HepG2 (cell line): Measurements from ENCODE around the gene PYCR2. TPM values are rescaled to one million over a fixed set of nuclear protein-coding genes. Genes with fewer than 3 reads are reported as not detected.

Experiments
- GATAD2A ChIP-seq: IDR thresholded peaks from 2 replicates; pipeline ENCODE4 v1.6.1; 2016
- HDAC6 ChIP-seq: fragments of 200-600 bp; sonication (generic); IDR thresholded peaks from 2 replicates; pipeline ENCODE4 v1.7.0; 2017; ENCODE audit warnings: mild to moderate bottlenecking, antibody characterized with exemption, low read length, low read depth
- JUND ChIP-seq: sonication (generic); formaldehyde crosslinking; IDR thresholded peaks from 2 replicates; pipeline ENCODE4 v1.8.0; 2022; ENCODE audit warnings: mild to moderate bottlenecking, missing genetic modification reagents
- KDM5A ChIP-seq: fragments of 200-600 bp; sonication (generic); IDR thresholded peaks from 2 replicates; pipeline ENCODE4 v1.7.0; 2018; ENCODE audit warnings: antibody characterized with exemption, mild to moderate bottlenecking, low read length, borderline replicate concordance
- PBX3 ChIP-seq: sonication (generic); formaldehyde crosslinking; IDR thresholded peaks from 2 replicates; pipeline ENCODE4 v1.8.1; 2023; ENCODE audit warnings: missing genetic modification reagents, inconsistent platforms, borderline replicate concordance
- PITX1 ChIP-seq: sonication (generic); formaldehyde crosslinking; IDR thresholded peaks from 2 replicates; pipeline ENCODE4 v1.5.1; 2020; ENCODE audit warnings: mild to moderate bottlenecking, missing genetic modification reagents
- SAP130 ChIP-seq: IDR thresholded peaks from 2 replicates; pipeline ENCODE4 v1.6.1; 2016; ENCODE audit warnings: low read depth
- ZC3H13 ChIP-seq: sonication (generic); formaldehyde crosslinking; IDR thresholded peaks from 2 replicates; pipeline ENCODE4 v1.8.1; 2023; ENCODE audit warnings: mild to moderate bottlenecking, missing genetic modification reagents, moderate library complexity
- ZNF441 ChIP-seq: sonication (generic); formaldehyde crosslinking; IDR thresholded peaks from 2 replicates; pipeline ENCODE4 v1.7.0; 2021; ENCODE audit warnings: missing genetic modification reagents, borderline replicate concordance
- ZSCAN25 ChIP-seq: sonication (generic); formaldehyde crosslinking; IDR thresholded peaks from 2 replicates; pipeline ENCODE4 v1.8.0; 2022; ENCODE audit warnings: mild to moderate bottlenecking, missing genetic modification reagents
- polyA plus RNA-seq, 8 experiments: library from polyadenylated mRNA; depleted of rRNA in 3 of 8; stranded (reverse) in 7 of 8; unstranded in 1 of 8; fragments of >200 nt; fragmentation: Illumina TruSeq in 4 of 8; extraction: Trizol in 4 of 8; gene quantifications; 2 replicates each; pipeline versions ENCODE4 v1.2.1 to v1.2.3, GENCODE V29; 2011 to 2016; ENCODE audit warnings: low read depth in 4 of 8, missing spikeins in 1 of 8, mixed read lengths in 1 of 8; ENCODE audit not compliant: insufficient read depth in 1 of 8
- total RNA-seq, 5 experiments: library from RNA; depleted of rRNA; stranded (reverse); fragments of >200 nt; fragmentation: Illumina TruSeq; extraction: Trizol; gene quantifications; 2 replicates each; pipeline ENCODE4 v1.2.3, GENCODE V29; 2016; ENCODE audit warnings: low read depth in 1 of 5
- TF ChIP-seq, protein P1 (sequence below): sonication (generic); formaldehyde crosslinking; IDR thresholded peaks from one replicate; pipeline ENCODE4 v1.5.1; 2020; ENCODE audit warnings: mild to moderate bottlenecking, missing genetic modification reagents; ENCODE audit errors: not compliant biosample characterization
- TF ChIP-seq, protein P2 (sequence below): sonication (generic); formaldehyde crosslinking; IDR thresholded peaks from 2 replicates; pipeline ENCODE4 v1.8.0; 2022; ENCODE audit warnings: missing genetic modification reagents, mild to moderate bottlenecking, borderline replicate concordance
- TF ChIP-seq, protein P3 (sequence below): sonication (generic); formaldehyde crosslinking; IDR thresholded peaks from 2 replicates; pipeline ENCODE4 v1.4.0; 2020; ENCODE audit warnings: missing genetic modification reagents
- TF ChIP-seq, protein P4 (sequence below): sonication (generic); formaldehyde crosslinking; IDR thresholded peaks from 2 replicates; pipeline ENCODE4 v1.4.0; 2020; ENCODE audit warnings: mild to moderate bottlenecking, missing genetic modification reagents

Gene PYCR2
- total and polyA plus RNA-seq, 2 of the 13 experiments (the other 11 are each of a cell fraction or from before 2014, with no cell fraction given), result 47.2 to 47.8 TPM

- TF ChIP-seq, protein P1, sequence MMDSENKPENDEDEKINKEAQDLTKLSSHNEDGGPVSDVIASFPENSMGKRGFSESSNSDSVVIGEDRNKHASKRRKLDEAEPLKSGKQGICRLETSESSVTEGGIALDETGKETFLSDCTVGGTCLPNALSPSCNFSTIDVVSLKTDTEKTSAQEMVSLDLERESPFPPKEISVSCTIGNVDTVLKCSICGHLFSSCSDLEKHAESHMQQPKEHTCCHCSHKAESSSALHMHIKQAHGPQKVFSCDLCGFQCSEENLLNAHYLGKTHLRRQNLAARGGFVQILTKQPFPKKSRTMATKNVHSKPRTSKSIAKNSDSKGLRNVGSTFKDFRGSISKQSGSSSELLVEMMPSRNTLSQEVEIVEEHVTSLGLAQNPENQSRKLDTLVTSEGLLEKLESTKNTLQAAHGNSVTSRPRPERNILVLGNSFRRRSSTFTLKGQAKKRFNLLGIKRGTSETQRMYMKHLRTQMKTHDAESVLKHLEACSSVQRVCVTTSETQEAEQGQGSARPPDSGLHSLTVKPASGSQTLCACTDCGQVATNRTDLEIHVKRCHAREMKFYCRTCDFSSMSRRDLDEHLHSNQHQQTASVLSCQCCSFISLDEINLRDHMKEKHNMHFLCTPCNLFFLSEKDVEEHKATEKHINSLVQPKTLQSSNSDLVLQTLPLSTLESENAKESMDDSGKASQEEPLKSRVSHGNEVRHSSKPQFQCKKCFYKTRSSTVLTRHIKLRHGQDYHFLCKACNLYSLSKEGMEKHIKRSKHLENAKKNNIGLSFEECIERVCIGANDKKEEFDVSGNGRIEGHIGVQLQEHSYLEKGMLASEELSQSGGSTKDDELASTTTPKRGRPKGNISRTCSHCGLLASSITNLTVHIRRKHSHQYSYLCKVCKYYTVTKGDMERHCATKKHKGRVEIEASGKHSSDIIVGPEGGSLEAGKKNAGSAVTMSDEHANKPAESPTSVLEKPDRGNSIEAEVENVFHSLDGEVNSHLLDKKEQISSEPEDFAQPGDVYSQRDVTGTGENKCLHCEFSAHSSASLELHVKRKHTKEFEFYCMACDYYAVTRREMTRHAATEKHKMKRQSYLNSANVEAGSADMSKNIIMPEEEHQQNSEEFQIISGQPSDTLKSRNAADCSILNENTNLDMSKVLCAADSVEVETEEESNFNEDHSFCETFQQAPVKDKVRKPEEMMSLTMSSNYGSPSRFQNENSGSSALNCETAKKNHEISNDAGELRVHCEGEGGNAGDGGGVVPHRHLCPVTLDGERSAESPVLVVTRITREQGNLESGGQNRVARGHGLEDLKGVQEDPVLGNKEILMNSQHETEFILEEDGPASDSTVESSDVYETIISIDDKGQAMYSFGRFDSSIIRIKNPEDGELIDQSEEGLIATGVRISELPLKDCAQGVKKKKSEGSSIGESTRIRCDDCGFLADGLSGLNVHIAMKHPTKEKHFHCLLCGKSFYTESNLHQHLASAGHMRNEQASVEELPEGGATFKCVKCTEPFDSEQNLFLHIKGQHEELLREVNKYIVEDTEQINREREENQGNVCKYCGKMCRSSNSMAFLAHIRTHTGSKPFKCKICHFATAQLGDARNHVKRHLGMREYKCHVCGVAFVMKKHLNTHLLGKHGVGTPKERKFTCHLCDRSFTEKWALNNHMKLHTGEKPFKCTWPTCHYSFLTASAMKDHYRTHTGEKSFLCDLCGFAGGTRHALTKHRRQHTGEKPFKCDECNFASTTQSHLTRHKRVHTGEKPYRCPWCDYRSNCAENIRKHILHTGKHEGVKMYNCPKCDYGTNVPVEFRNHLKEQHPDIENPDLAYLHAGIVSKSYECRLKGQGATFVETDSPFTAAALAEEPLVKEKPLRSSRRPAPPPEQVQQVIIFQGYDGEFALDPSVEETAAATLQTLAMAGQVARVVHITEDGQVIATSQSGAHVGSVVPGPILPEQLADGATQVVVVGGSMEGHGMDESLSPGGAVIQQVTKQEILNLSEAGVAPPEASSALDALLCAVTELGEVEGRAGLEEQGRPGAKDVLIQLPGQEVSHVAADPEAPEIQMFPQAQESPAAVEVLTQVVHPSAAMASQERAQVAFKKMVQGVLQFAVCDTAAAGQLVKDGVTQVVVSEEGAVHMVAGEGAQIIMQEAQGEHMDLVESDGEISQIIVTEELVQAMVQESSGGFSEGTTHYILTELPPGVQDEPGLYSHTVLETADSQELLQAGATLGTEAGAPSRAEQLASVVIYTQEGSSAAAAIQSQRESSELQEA, result no peak
- 0 out of 2 replicates have a peak, but pooled peaks have one; percentile 23 for TF ChIP-seq SAP130 (CRISPR knock-in tag)
- no peak for TF ChIP-seq JUND (CRISPR knock-in tag)
- TF ChIP-seq GATAD2A (CRISPR knock-in tag), result no peak
- TF ChIP-seq, protein P2, sequence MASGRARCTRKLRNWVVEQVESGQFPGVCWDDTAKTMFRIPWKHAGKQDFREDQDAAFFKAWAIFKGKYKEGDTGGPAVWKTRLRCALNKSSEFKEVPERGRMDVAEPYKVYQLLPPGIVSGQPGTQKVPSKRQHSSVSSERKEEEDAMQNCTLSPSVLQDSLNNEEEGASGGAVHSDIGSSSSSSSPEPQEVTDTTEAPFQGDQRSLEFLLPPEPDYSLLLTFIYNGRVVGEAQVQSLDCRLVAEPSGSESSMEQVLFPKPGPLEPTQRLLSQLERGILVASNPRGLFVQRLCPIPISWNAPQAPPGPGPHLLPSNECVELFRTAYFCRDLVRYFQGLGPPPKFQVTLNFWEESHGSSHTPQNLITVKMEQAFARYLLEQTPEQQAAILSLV, result no peak
- TF ChIP-seq ZSCAN25 (CRISPR knock-in tag), result no peak
- TF ChIP-seq, protein P3, sequence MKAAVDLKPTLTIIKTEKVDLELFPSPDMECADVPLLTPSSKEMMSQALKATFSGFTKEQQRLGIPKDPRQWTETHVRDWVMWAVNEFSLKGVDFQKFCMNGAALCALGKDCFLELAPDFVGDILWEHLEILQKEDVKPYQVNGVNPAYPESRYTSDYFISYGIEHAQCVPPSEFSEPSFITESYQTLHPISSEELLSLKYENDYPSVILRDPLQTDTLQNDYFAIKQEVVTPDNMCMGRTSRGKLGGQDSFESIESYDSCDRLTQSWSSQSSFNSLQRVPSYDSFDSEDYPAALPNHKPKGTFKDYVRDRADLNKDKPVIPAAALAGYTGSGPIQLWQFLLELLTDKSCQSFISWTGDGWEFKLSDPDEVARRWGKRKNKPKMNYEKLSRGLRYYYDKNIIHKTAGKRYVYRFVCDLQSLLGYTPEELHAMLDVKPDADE (CRISPR knock-in tag), result no peak
- TF ChIP-seq PITX1 (CRISPR knock-in tag), result no peak
- no peak for TF ChIP-seq KDM5A
- TF ChIP-seq HDAC6, result no peak
- TF ChIP-seq, protein P4, sequence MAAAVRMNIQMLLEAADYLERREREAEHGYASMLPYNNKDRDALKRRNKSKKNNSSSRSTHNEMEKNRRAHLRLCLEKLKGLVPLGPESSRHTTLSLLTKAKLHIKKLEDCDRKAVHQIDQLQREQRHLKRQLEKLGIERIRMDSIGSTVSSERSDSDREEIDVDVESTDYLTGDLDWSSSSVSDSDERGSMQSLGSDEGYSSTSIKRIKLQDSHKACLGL (CRISPR knock-in tag), result no peak; the same call in 1 of the 2 replicates
- TF ChIP-seq PBX3 (CRISPR knock-in tag), result no peak
- no peak for TF ChIP-seq ZNF441 (CRISPR knock-in tag)
- no peak for TF ChIP-seq ZC3H13 (CRISPR knock-in tag)
These were observed 12.6 kb downstream of the PYCR2 start (continued) for GRCh38 chr1:225911191-225912130.
